ENCODE data around the gene HP1BP3. TPM values are rescaled to one million over a fixed set of nuclear protein-coding genes. Genes with fewer than 3 reads are reported as not detected.

Gene HP1BP3
- total and polyA plus RNA-seq, 4 donors: 34.8 to 115 (median 72.7) TPM

DNA sequence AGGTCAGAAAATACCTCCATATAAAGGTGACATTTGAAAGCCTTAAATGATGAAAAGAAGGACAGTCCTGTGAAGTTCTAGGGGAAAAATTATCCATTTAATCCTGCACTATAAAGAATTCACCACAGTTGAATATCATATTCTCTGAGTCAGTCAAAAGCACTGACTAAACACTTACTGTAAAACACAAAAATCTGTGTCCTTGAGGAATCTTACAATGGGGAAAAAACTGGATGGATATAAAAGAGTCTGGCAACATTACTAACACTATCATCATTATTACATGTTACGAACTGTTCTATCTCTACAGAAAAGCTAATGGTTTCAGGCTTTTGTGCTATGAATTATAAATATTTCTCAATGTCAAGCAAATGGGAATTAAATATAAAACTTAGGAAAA is 42.4 kb upstream of the HP1BP3 start:
- no peak for TF ChIP-seq FOXA2 (IDR thresholded peaks at IDR 0.05)
- no peak for TF ChIP-seq FOXA1 (IDR thresholded peaks at IDR 0.05)
- TF ChIP-seq RXRA (IDR thresholded peaks at IDR 0.05): no peak
- TF ChIP-seq, protein P1, sequence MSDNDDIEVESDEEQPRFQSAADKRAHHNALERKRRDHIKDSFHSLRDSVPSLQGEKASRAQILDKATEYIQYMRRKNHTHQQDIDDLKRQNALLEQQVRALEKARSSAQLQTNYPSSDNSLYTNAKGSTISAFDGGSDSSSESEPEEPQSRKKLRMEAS (IDR thresholded peaks at IDR 0.05): no peak
- TF ChIP-seq, protein P2, sequence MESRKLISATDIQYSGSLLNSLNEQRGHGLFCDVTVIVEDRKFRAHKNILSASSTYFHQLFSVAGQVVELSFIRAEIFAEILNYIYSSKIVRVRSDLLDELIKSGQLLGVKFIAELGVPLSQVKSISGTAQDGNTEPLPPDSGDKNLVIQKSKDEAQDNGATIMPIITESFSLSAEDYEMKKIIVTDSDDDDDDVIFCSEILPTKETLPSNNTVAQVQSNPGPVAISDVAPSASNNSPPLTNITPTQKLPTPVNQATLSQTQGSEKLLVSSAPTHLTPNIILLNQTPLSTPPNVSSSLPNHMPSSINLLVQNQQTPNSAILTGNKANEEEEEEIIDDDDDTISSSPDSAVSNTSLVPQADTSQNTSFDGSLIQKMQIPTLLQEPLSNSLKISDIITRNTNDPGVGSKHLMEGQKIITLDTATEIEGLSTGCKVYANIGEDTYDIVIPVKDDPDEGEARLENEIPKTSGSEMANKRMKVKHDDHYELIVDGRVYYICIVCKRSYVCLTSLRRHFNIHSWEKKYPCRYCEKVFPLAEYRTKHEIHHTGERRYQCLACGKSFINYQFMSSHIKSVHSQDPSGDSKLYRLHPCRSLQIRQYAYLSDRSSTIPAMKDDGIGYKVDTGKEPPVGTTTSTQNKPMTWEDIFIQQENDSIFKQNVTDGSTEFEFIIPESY (IDR thresholded peaks at IDR 0.05): no peak
- TF ChIP-seq HNF4G (IDR thresholded peaks at IDR 0.05): no peak

DNA sequence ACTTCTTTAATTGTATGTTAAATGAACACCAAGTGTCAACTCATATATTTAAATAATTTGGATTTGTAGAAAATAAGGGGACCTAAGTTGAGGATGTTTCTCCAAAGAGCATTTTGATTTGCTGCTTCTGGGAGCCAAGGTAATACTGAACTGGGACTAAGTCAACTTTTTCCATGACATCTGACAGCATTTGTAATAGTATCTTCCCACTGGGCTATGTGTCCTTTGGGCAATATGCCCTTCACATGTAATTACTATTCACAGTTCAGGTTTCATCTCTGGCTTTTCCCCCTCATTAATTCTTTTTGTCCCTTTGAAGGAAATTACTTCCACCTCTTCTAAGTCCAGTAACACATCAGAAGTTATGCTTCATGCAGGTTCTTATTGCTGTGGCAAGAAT is 36.7 kb upstream of the HP1BP3 start:
- Histone ChIP-seq H3K9me3 (ENCODE audit: control insufficient read depth in 4 of 4, low read length in 3 of 4) (no peaks in the 10 kb centered on the region), H3K36me3 (ENCODE audit: control insufficient read depth in 4 of 4, insufficient read depth in 3 of 4, low read depth in 1 of 4, low read length in 3 of 4) (peaks cover 1 to 17% (median 13%) of the 10 kb centered on the region in 4 donors), H3K27ac (ENCODE audit: low read depth in 1 of 2, low read length in 2 of 2) (no peak overlapping the region), H3K4me3 (ENCODE audit: low read depth in 1 of 3, low read length in 3 of 3) (no peak overlapping the region), H3K27me3 (ENCODE audit: control insufficient read depth in 4 of 4, insufficient read depth in 4 of 4, low read length in 3 of 4) (no peaks in the 10 kb centered on the region), H3K4me1 (ENCODE audit: control insufficient read depth in 4 of 4, insufficient read depth in 4 of 4, low read length in 3 of 4) (no peaks in the 10 kb centered on the region), H3K9ac (ENCODE audit: low read depth in 1 of 2, low read length in 2 of 2) (no peak overlapping the region)
- DNase-seq (ENCODE audit: low spot score): no peak
- TF ChIP-seq TAF1 (conservative IDR thresholded peaks at IDR 0.05): no peak
- TF ChIP-seq HNF4G (IDR thresholded peaks at IDR 0.05): no peak
- TF ChIP-seq NR2F2 (IDR thresholded peaks at IDR 0.05): no peak
- TF ChIP-seq, protein P3, sequence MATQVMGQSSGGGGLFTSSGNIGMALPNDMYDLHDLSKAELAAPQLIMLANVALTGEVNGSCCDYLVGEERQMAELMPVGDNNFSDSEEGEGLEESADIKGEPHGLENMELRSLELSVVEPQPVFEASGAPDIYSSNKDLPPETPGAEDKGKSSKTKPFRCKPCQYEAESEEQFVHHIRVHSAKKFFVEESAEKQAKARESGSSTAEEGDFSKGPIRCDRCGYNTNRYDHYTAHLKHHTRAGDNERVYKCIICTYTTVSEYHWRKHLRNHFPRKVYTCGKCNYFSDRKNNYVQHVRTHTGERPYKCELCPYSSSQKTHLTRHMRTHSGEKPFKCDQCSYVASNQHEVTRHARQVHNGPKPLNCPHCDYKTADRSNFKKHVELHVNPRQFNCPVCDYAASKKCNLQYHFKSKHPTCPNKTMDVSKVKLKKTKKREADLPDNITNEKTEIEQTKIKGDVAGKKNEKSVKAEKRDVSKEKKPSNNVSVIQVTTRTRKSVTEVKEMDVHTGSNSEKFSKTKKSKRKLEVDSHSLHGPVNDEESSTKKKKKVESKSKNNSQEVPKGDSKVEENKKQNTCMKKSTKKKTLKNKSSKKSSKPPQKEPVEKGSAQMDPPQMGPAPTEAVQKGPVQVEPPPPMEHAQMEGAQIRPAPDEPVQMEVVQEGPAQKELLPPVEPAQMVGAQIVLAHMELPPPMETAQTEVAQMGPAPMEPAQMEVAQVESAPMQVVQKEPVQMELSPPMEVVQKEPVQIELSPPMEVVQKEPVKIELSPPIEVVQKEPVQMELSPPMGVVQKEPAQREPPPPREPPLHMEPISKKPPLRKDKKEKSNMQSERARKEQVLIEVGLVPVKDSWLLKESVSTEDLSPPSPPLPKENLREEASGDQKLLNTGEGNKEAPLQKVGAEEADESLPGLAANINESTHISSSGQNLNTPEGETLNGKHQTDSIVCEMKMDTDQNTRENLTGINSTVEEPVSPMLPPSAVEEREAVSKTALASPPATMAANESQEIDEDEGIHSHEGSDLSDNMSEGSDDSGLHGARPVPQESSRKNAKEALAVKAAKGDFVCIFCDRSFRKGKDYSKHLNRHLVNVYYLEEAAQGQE (IDR thresholded peaks at IDR 0.05): no peak
- no peak for TF ChIP-seq YY1 (IDR thresholded peaks at IDR 0.05)
- no peak for TF ChIP-seq JUND (IDR thresholded peaks at IDR 0.05)
- no peak for TF ChIP-seq HNF4A (conservative IDR thresholded peaks at IDR 0.05)
- no peak for TF ChIP-seq SP1 (IDR thresholded peaks at IDR 0.05)
- no peak for TF ChIP-seq FOXA2 (IDR thresholded peaks at IDR 0.05)
- TF ChIP-seq, protein P1 (IDR thresholded peaks at IDR 0.05): no peak
- TF ChIP-seq EGR1 (IDR thresholded peaks at IDR 0.05; ENCODE audit: low read depth in 2 of 2): no peak
- no peak for TF ChIP-seq RXRA (IDR thresholded peaks at IDR 0.05)
- no peak for TF ChIP-seq RAD21 (IDR thresholded peaks at IDR 0.05)
- no peak for TF ChIP-seq GABPA (IDR thresholded peaks at IDR 0.05 in 1 of 2, conservative IDR thresholded peaks at IDR 0.05 in 1 of 2)

More for the DNA sequence above, 42.4 kb upstream of the HP1BP3 start:
- H3K4me1 ChIP-seq (ENCODE audit: control insufficient read depth in 4 of 4, insufficient read depth in 4 of 4, low read length in 3 of 4): no peaks in the 10 kb centered on the region
- DNase-seq (ENCODE audit: low spot score): no peak
- no peak overlapping the region for H3K27ac ChIP-seq (ENCODE audit: low read depth in 1 of 2, low read length in 2 of 2)
- peaks cover 2 to 9% (median 7%) of the 10 kb centered on the region in 4 donors for H3K36me3 ChIP-seq (ENCODE audit: control insufficient read depth in 4 of 4, insufficient read depth in 3 of 4, low read depth in 1 of 4, low read length in 3 of 4)
- no peaks in the 10 kb centered on the region for H3K27me3 ChIP-seq (ENCODE audit: control insufficient read depth in 4 of 4, insufficient read depth in 4 of 4, low read length in 3 of 4)
- no peak overlapping the region for H3K9ac ChIP-seq (ENCODE audit: low read depth in 1 of 2, low read length in 2 of 2)
- no peak overlapping the region for H3K4me3 ChIP-seq (ENCODE audit: low read depth in 1 of 3, low read length in 3 of 3)
- H3K9me3 ChIP-seq (ENCODE audit: control insufficient read depth in 4 of 4, low read length in 3 of 4): no peaks in the 10 kb centered on the region
- WGBS: 94% methylated on average over 1 of the region's 1 CpG
